K562 (cell line): ENCODE results near the gene RCHY1. TPM values are rescaled to one million over a fixed set of nuclear protein-coding genes. Genes with fewer than 3 reads are reported as not detected.

ENCODE experiments used
- CBFA2T3 ChIP-seq: fragments of 450-650 bp; IDR thresholded peaks from 2 replicates; pipeline ENCODE4 v1.6.1; 2017
- CBX8 ChIP-seq: fragments of 200-600 bp; sonication (generic); IDR thresholded peaks from 2 replicates; pipeline ENCODE4 v1.6.1; 2012; ENCODE audit warnings: borderline replicate concordance, mixed run types, low read depth, mild to moderate bottlenecking, moderate library complexity, mixed read lengths, low read length, control low read depth, inconsistent platforms; ENCODE audit not compliant: poor library complexity, severe bottlenecking; ENCODE audit errors: extremely low read depth
- E2F3 ChIP-seq: fragments of 250-450 bp; sonication (Bioruptor Pico); IDR thresholded peaks from 2 replicates; pipeline ENCODE4 v1.4.0; 2020; ENCODE audit warnings: mild to moderate bottlenecking
- ELF2 ChIP-seq: fragments of 250-450 bp; sonication (Bioruptor Pico); IDR thresholded peaks from 2 replicates; pipeline ENCODE4 v1.5.0; 2021; ENCODE audit warnings: mild to moderate bottlenecking
- ILF3 ChIP-seq: fragments of 450-650 bp; IDR thresholded peaks from 2 replicates; pipeline ENCODE4 v1.6.1; 2018; ENCODE audit warnings: antibody characterized with exemption, mild to moderate bottlenecking, moderate library complexity, borderline replicate concordance
- KAT7 ChIP-seq: sonication (generic); formaldehyde crosslinking; IDR thresholded peaks from 2 replicates; pipeline ENCODE4 v1.8.0; 2022; ENCODE audit warnings: missing genetic modification reagents, mild to moderate bottlenecking, borderline replicate concordance
- KLF1 ChIP-seq: fragments of 450-650 bp; IDR thresholded peaks from 2 replicates; pipeline ENCODE4 v1.6.1; 2016; ENCODE audit warnings: missing genetic modification characterization, missing compliant biosample characterization
- MITF ChIP-seq: IDR thresholded peaks from 2 replicates; pipeline ENCODE4 v1.6.1; 2014; ENCODE audit warnings: antibody characterized with exemption
- NFATC3 ChIP-seq: fragments of 450-650 bp; IDR thresholded peaks from 2 replicates; pipeline ENCODE4 v1.6.1; 2017; ENCODE audit warnings: mild to moderate bottlenecking
- NFE2L1 ChIP-seq: fragments of 450-650 bp; IDR thresholded peaks from 2 replicates; pipeline ENCODE4 v1.6.1; 2016; ENCODE audit warnings: missing genetic modification characterization, low read depth, mild to moderate bottlenecking, missing compliant biosample characterization, moderate library complexity, borderline replicate concordance
- NFYB ChIP-seq: IDR thresholded peaks from 2 replicates; pipeline ENCODE4 v1.6.1; 2011; ENCODE audit warnings: mild to moderate bottlenecking, moderate library complexity; ENCODE audit not compliant: insufficient read length; ENCODE audit errors: extremely low read depth
- PHF21A ChIP-seq: fragments of 450-650 bp; IDR thresholded peaks from 2 replicates; pipeline ENCODE4 v1.6.1; 2017; ENCODE audit warnings: low read depth, borderline replicate concordance
- PTBP1 ChIP-seq: fragments of 200-400 bp; formaldehyde crosslinking; IDR thresholded peaks from 2 replicates; pipeline ENCODE4 v1.6.1; 2017; ENCODE audit warnings: low read depth, low read length
- RFX5 ChIP-seq: IDR thresholded peaks from 2 replicates; pipeline ENCODE4 v1.6.1; 2011; ENCODE audit warnings: low read depth, mild to moderate bottlenecking, improper control_type of control experiment, low read length
- ZC3H4 ChIP-seq: sonication (generic); formaldehyde crosslinking; IDR thresholded peaks from 2 replicates; pipeline ENCODE4 v1.9.0; 2021; ENCODE audit warnings: missing genetic modification reagents, borderline replicate concordance
- ZSCAN29 ChIP-seq: fragments of 450-650 bp; IDR thresholded peaks from 2 replicates; pipeline ENCODE4 v1.6.1; 2017
- polyA plus RNA-seq, 8 experiments: library from polyadenylated mRNA; depleted of rRNA in 4 of 8; stranded (reverse) in 5 of 8; unstranded in 3 of 8; fragments of >200 nt; fragmentation: Nextera tagmentation in 2 of 8; fragmentation: Illumina TruSeq in 1 of 8; extraction: Ambion mirVana in 2 of 8; extraction: Trizol in 1 of 8; gene quantifications; 2 replicates each; pipeline versions ENCODE4 v1.2.1 to v1.2.3, GENCODE V29; 2011 to 2014; ENCODE audit warnings: inconsistent platforms in 1 of 8, missing spikeins in 1 of 8
- total RNA-seq, 7 experiments: library from RNA; depleted of rRNA in 6 of 7; stranded (reverse); fragments of >200 nt in 6 of 7; fragmentation: Illumina TruSeq in 2 of 7; extraction: Trizol in 2 of 7; gene quantifications; 2 replicates each; pipeline versions ENCODE4 v1.2.1 to v1.2.3, GENCODE V29; 2011 to 2021; ENCODE audit warnings: low replicate concordance in 1 of 7
- TF ChIP-seq, protein P1 (sequence below): fragments of 150-350 bp; conservative IDR thresholded peaks from 2 replicates; pipeline ENCODE4 v1.6.1; 2014; ENCODE audit warnings: low read length
- TF ChIP-seq, protein P2 (sequence below): fragments of 450-650 bp; IDR thresholded peaks from 2 replicates; pipeline ENCODE4 v1.6.1; 2018; ENCODE audit not compliant: partially characterized antibody

Gene RCHY1
- total and polyA plus RNA-seq, 9 of the 15 experiments (the other 6 are each of a cell fraction or from before 2014, with no cell fraction given): 27.3 to 85.1 (median 45.9) TPM

DNA sequence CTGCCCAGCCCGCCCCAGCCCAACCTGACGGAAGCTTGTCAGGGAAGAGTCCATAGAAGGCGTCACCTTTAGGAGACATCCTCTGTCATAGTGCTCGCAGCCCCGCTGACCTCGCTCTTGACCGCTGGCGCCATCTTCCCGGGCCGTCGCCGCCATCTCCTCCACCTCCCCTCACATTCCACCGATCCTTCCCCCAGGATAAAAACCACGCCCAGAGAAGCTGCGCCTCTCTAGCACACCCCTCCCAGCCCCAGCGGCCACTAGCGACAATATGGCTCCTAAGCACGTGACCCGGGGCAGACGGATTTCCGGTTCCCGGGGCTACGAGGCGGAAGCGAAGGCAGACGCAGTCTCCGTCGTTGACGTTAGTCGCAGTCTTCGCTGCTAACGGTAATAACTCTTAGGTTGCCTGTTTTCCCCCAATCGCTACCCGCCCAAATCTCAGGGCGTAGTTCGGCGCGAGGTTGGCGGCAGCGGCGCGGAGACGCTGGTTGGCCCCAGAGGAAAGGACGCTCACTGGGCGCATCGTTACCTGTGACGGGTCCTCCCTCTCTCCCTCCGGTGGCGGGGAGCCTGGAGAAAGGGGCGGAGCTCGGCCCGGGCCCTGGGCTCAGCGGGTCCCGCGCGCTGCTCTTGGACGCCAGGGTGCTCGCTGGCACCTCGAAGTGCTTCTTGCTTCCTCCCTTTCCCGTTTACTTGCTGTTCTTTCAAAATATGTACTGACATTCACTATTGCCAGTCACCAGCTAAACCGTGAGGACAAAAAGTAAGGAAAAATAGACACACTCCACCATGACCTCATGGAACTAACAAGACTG, at the start of gene RCHY1, which contains the start of gene THAP6 (continued):
- TF ChIP-seq, protein P1, sequence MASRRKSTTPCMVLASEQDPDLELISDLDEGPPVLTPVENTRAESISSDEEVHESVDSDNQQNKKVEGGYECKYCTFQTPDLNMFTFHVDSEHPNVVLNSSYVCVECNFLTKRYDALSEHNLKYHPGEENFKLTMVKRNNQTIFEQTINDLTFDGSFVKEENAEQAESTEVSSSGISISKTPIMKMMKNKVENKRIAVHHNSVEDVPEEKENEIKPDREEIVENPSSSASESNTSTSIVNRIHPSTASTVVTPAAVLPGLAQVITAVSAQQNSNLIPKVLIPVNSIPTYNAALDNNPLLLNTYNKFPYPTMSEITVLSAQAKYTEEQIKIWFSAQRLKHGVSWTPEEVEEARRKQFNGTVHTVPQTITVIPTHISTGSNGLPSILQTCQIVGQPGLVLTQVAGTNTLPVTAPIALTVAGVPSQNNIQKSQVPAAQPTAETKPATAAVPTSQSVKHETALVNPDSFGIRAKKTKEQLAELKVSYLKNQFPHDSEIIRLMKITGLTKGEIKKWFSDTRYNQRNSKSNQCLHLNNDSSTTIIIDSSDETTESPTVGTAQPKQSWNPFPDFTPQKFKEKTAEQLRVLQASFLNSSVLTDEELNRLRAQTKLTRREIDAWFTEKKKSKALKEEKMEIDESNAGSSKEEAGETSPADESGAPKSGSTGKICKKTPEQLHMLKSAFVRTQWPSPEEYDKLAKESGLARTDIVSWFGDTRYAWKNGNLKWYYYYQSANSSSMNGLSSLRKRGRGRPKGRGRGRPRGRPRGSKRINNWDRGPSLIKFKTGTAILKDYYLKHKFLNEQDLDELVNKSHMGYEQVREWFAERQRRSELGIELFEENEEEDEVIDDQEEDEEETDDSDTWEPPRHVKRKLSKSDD: no peak
- no peak; the same call in 1 of the 2 replicates for TF ChIP-seq KAT7
- TF ChIP-seq NFE2L1 (tag): no peak
- TF ChIP-seq NFATC3: no peak
- TF ChIP-seq ELF2 (CRISPR knock-in tag): peak; percentile 65; the same call in 1 of the 2 replicates
- TF ChIP-seq ZSCAN29: no peak
- 0 out of 2 replicates have a peak, but pooled peaks have one; percentile 21 for TF ChIP-seq PTBP1
- no peak for TF ChIP-seq ZC3H4 (CRISPR knock-in tag)
- peak; percentile 88 for TF ChIP-seq MITF
- no peak for TF ChIP-seq CBFA2T3
- no peak for TF ChIP-seq RFX5
- no peak for TF ChIP-seq CBX8
- no peak for TF ChIP-seq ILF3
- TF ChIP-seq PHF21A: no peak
- no peak for TF ChIP-seq NFYB
- peak; percentile 83 for TF ChIP-seq KLF1 (tag)
- TF ChIP-seq E2F3 (CRISPR knock-in tag): no peak
- TF ChIP-seq, protein P2, sequence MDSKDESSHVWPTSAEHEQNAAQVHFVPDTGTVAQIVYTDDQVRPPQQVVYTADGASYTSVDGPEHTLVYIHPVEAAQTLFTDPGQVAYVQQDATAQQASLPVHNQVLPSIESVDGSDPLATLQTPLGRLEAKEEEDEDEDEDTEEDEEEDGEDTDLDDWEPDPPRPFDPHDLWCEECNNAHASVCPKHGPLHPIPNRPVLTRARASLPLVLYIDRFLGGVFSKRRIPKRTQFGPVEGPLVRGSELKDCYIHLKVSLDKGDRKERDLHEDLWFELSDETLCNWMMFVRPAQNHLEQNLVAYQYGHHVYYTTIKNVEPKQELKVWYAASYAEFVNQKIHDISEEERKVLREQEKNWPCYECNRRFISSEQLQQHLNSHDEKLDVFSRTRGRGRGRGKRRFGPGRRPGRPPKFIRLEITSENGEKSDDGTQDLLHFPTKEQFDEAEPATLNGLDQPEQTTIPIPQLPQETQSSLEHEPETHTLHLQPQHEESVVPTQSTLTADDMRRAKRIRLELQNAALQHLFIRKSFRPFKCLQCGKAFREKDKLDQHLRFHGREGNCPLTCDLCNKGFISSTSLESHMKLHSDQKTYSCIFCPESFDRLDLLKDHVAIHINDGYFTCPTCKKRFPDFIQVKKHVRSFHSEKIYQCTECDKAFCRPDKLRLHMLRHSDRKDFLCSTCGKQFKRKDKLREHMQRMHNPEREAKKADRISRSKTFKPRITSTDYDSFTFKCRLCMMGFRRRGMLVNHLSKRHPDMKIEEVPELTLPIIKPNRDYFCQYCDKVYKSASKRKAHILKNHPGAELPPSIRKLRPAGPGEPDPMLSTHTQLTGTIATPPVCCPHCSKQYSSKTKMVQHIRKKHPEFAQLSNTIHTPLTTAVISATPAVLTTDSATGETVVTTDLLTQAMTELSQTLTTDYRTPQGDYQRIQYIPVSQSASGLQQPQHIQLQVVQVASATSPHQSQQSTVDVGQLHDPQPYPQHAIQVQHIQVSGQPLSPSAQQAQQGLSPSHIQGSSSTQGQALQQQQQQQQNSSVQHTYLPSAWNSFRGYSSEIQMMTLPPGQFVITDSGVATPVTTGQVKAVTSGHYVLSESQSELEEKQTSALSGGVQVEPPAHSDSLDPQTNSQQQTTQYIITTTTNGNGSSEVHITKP: peak; percentile 97
